HEK293 (cell line): Measurements from ENCODE around the gene GPR162.

Experiments used
- SP3 ChIP-seq: fragments of 450-650 bp; formaldehyde crosslinking; IDR thresholded peaks from 2 replicates; pipeline ENCODE4 v1.5.1; 2016; ENCODE audit warnings: missing biosample characterization, missing genetic modification characterization
- ZFP37 ChIP-seq: fragments of 450-650 bp; formaldehyde crosslinking; IDR thresholded peaks from 2 replicates; pipeline ENCODE4 v1.5.1; 2016; ENCODE audit warnings: missing biosample characterization, missing genetic modification characterization
- ZNF10 ChIP-seq: fragments of 450-650 bp; formaldehyde crosslinking; IDR thresholded peaks from 2 replicates; pipeline ENCODE4 v1.5.1; 2017; ENCODE audit warnings: missing biosample characterization, missing genetic modification characterization
- ZNF16 ChIP-seq: fragments of 450-650 bp; formaldehyde crosslinking; IDR thresholded peaks from 2 replicates; pipeline ENCODE4 v1.5.1; 2016; ENCODE audit warnings: low read depth, missing biosample characterization, missing genetic modification characterization
- ZNF394 ChIP-seq: fragments of 450-650 bp; formaldehyde crosslinking; IDR thresholded peaks from 2 replicates; pipeline ENCODE4 v1.5.1; 2016; ENCODE audit warnings: missing biosample characterization, missing genetic modification characterization, mild to moderate bottlenecking, moderate library complexity, borderline replicate concordance
- ZNF560 ChIP-seq: fragments of 450-650 bp; formaldehyde crosslinking; IDR thresholded peaks from 2 replicates; pipeline ENCODE4 v1.5.1; 2017; ENCODE audit warnings: missing biosample characterization, missing genetic modification characterization, borderline replicate concordance
- ZNF837 ChIP-seq: fragments of 450-650 bp; formaldehyde crosslinking; IDR thresholded peaks from 2 replicates; pipeline ENCODE4 v1.5.1; 2016; ENCODE audit warnings: missing biosample characterization, missing genetic modification characterization
- TF ChIP-seq, protein P1 (sequence below): fragments of 450-650 bp; formaldehyde crosslinking; IDR thresholded peaks from 2 replicates; pipeline ENCODE4 v1.5.1; 2016; ENCODE audit warnings: missing biosample characterization, missing genetic modification characterization
- TF ChIP-seq, protein P2 (sequence below): fragments of 450-650 bp; formaldehyde crosslinking; IDR thresholded peaks from 2 replicates; pipeline ENCODE4 v1.5.1; 2017; ENCODE audit warnings: missing biosample characterization, mild to moderate bottlenecking, missing genetic modification characterization, moderate library complexity
- TF ChIP-seq, protein P3 (sequence below): fragments of 450-650 bp; formaldehyde crosslinking; IDR thresholded peaks from 2 replicates; pipeline ENCODE4 v1.5.1; 2017; ENCODE audit warnings: missing biosample characterization, missing genetic modification characterization
- TF ChIP-seq, protein P4 (sequence below): fragments of 450-650 bp; formaldehyde crosslinking; IDR thresholded peaks from 2 replicates; pipeline ENCODE4 v1.5.1; 2016; ENCODE audit warnings: missing biosample characterization, missing genetic modification characterization

DNA sequence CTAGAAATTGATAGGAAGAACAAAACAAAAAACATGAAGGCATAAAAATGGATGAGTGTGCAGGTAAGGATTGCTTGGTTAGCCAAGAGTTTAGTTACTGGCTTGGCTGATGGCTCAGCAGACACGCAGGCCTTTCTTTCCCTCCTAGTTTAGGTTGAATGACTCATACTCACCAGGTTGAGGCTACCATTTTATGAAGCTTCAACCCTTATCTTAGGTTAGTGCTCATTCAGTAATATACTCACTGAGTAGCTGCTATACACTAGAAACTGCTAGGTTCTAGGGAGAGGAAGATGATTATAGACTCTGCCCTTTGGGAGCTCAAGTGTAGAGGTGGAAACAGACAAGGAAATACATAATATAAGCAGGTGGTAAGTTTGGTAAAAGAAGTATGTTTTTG, 12.6 kb downstream of the GPR162 start:
- TF ChIP-seq ZNF837 (tag by site-specific recombination) (no peak), SP3 (tag by site-specific recombination) (no peak), ZNF560 (tag by site-specific recombination) (no peak), ZNF10 (tag by site-specific recombination) (no peak), ZNF394 (tag by site-specific recombination) (no peak), ZFP37 (tag by site-specific recombination) (no peak), ZNF16 (tag by site-specific recombination) (no peak)
- TF ChIP-seq, protein P1, sequence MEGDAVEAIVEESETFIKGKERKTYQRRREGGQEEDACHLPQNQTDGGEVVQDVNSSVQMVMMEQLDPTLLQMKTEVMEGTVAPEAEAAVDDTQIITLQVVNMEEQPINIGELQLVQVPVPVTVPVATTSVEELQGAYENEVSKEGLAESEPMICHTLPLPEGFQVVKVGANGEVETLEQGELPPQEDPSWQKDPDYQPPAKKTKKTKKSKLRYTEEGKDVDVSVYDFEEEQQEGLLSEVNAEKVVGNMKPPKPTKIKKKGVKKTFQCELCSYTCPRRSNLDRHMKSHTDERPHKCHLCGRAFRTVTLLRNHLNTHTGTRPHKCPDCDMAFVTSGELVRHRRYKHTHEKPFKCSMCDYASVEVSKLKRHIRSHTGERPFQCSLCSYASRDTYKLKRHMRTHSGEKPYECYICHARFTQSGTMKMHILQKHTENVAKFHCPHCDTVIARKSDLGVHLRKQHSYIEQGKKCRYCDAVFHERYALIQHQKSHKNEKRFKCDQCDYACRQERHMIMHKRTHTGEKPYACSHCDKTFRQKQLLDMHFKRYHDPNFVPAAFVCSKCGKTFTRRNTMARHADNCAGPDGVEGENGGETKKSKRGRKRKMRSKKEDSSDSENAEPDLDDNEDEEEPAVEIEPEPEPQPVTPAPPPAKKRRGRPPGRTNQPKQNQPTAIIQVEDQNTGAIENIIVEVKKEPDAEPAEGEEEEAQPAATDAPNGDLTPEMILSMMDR: no peak
- TF ChIP-seq, protein P2, sequence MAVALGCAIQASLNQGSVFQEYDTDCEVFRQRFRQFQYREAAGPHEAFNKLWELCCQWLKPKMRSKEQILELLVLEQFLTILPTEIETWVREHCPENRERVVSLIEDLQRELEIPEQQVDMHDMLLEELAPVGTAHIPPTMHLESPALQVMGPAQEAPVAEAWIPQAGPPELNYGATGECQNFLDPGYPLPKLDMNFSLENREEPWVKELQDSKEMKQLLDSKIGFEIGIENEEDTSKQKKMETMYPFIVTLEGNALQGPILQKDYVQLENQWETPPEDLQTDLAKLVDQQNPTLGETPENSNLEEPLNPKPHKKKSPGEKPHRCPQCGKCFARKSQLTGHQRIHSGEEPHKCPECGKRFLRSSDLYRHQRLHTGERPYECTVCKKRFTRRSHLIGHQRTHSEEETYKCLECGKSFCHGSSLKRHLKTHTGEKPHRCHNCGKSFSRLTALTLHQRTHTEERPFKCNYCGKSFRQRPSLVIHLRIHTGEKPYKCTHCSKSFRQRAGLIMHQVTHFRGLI (tag by site-specific recombination): no peak
- TF ChIP-seq, protein P3, sequence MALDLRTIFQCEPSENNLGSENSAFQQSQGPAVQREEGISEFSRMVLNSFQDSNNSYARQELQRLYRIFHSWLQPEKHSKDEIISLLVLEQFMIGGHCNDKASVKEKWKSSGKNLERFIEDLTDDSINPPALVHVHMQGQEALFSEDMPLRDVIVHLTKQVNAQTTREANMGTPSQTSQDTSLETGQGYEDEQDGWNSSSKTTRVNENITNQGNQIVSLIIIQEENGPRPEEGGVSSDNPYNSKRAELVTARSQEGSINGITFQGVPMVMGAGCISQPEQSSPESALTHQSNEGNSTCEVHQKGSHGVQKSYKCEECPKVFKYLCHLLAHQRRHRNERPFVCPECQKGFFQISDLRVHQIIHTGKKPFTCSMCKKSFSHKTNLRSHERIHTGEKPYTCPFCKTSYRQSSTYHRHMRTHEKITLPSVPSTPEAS (tag by site-specific recombination): no peak
- TF ChIP-seq, protein P4, sequence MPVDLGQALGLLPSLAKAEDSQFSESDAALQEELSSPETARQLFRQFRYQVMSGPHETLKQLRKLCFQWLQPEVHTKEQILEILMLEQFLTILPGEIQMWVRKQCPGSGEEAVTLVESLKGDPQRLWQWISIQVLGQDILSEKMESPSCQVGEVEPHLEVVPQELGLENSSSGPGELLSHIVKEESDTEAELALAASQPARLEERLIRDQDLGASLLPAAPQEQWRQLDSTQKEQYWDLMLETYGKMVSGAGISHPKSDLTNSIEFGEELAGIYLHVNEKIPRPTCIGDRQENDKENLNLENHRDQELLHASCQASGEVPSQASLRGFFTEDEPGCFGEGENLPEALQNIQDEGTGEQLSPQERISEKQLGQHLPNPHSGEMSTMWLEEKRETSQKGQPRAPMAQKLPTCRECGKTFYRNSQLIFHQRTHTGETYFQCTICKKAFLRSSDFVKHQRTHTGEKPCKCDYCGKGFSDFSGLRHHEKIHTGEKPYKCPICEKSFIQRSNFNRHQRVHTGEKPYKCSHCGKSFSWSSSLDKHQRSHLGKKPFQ (tag by site-specific recombination): no peak
